Astrocyte (in vitro differentiated cells and primary cell): ENCODE measurements around the gene NODAL.

Experiments
- CTCF ChIP-seq: IDR thresholded peaks from 2 replicates; pipeline ENCODE4 v1.5.1; 2011; ENCODE audit warnings: low read depth, mild to moderate bottlenecking, inconsistent platforms, low read length, moderate library complexity; ENCODE audit not compliant: insufficient read depth
- EZH2 ChIP-seq: IDR thresholded peaks from 2 replicates; pipeline ENCODE4 v1.6.1; 2012; ENCODE audit warnings: mild to moderate bottlenecking, low read length, inconsistent platforms; ENCODE audit not compliant: insufficient read depth

- TF ChIP-seq CTCF (no peak), EZH2 (no peak)
Observed at GRCh38 chr10:70399177-70399576, 42.3 kb downstream of the NODAL start.
